Measurements from ENCODE around the gene TPPP2.
"Not testable (repeated sequence)": the region's sequence is repeated elsewhere in the genome, so short reads cannot be mapped to it uniquely, and the experiment has no call there.

TPPP2 gene

DNA sequence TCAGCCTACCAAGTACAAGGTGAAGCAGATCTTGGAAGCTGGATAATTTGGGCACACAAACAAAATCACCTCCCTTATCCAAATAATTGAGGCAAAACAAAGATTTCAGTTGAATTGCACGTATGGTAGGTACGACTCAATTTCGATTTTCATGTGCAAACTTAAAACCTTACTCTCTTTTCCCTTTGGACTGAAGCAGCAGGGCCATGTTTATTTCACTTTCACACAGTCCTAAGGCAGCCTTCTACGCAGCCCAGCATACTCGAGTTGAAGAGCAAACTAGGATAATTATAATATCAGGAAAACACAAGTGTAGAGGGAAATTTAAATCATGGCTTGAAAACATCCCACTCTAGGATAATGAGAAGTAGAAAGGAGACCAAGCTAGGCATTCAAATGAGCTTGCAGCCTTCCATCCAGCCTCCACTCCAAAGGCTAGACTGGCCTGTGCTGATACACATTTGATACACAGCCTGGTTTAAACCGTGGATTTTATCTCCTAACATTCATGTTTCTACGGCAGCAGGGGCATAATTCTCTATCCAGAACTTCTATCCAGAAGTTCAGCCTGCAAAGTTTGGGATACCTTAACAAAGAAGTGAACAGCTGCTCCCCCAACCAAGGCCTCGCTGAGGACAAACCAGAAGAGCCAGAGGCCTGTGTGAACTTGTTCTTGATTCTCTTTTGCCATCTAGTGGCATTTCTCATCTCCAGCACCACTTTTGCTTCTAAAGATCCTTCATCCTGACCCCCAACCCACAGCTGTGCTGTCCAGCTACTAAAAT is 9.8 kb downstream of the TPPP2 start:
- DNase-seq = peak; percentile 60

GRCh38 chr14:21040370-21040925 is 10.4 kb downstream of the TPPP2 start:
- DNase-seq = no peak

DNA sequence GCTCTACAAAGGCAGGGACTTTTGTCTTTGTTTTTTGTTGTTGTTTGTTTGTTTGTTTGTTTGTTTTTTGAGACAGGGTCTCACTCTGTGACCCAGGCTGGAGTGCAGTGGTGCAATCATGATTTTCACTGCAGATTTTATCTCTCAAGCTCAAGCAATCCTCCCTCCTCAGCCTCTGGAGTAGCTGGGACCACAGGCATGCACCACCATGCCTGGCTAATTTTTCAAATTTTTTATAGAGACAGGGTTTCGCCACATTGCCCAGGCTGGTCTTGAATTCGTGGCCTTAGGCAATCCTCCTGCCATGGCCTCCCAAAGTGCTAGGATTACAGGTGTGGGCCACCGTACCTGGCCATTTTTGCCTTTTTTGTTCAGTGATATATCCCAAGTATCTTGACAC is 10.9 kb downstream of the TPPP2 start:
- not testable (repeated sequence) for DNase-seq

DNA sequence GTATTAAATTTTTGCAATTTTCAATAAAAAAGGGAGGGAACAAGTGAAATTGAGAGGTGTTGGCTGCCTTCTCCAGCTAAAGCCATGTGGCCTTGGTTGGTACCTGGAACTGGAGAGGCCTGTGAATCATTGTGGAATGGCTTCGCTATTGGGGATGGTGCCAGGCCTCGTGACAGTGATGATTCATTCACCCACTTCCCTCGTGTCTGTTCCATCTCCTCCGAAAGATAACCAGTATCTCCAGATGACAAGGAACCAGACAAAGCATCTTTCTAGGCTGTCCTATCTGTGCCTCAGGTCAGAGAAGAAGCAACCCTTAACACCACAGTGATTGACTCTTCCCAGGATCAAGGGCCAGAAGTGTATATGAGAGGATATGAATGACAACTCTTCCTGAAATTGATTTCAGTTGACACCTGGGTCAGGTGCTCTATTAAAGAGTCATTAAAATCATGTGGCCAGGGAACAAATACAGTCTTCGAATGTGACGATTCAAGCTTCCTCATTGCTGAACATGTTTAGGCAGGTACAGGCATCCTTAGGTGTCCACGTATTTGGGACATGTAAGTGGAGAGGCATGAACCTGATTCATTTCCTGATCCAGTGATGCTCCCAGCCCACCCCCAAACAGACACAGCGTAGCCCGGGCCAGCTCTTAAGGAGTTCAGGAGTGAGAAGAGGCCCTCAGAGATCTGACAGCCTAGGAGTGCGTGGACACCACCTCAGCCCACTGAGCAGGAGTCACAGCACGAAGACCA is 11.8 kb downstream of the TPPP2 start, which contains the start of gene RNASE7:
RNASE7 (plus strand) TSS at position 687 of the 758 bp plus-strand sequence. CDS start 631 bp downstream, outside the sequence.
- no peak for DNase-seq

GRCh38 chr14:21042918-21043317 is 12.9 kb downstream of the TPPP2 start:
- DNase-seq = no peak

- DNase-seq = no peak
Observed at GRCh38 chr14:21043387-21043973, 13.5 kb downstream of the TPPP2 start.

DNA sequence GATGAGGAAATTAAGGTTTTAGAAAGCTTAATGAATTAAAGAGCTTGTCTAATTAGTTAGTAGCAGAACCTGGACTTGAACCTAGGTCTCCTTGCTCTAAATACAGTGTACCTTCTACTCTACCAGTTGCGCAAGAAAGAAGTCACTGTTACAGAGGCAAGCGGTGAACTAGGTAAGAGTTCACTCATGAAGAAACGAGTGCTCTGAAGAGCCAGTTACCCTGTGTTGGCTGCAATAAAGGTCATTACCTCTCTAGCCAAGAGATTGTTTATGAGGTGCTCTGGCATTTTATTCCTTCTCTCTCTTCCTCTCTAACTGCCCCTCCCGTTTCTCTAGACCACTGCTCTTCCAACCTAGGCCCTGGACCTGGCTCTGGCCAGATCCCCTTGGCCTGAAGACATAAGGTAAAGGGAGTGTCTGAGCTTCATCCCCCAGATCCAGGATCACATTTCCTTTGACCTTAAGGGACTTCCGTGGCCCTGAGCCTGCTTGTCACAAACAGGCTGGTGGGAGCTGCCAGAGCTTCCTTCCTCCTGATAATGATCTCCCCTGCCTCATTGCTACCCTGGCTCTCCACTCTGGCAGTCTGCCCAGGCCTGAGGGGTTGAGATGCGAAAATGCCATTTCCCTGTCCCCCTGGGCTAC is 14.1 kb downstream of the TPPP2 start:
- DNase-seq = peak; percentile 42

- DNase-seq = no peak
Observed at GRCh38 chr14:21047378-21047781, 17.4 kb downstream of the TPPP2 start.

DNA sequence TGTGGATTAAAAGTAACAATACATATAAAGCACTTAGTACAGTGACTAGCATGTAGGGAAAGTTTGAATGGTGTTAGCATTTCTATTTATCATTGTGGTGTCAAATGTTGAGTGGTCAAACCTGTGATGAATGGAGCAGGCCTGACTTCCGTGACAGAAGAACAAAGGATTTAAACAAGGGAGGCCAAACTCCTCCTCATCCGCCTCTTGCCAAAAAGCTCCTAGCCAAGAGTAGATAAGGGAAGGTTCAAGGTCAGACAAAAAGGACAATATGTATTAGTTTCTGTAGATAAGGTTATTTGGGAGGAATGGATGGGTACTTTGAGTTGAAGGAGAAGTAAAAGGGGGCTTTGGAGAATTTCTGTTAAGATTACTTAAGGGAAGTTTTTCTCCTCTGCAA is 18.6 kb downstream of the TPPP2 start:
- no peak for DNase-seq

DNA sequence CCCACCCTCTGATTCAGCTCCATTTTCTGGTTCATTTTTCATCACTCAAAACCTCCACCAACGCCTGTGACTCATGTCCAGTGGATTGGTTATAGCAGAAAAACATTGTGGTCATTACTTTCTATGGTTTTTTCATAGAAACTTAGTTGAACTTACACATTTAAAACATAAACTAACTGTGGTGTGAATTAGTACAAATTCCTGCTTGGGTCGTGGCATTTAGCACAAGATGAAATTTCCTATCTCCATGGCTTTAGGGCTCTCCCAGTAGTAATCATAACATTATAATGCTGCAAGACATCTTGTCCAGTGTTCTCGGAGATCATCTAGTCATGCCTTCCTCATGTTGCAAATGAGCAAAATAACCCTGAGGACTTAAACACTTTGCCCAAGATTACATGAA is 19.3 kb downstream of the TPPP2 start:
- no peak for DNase-seq

- no peak for DNase-seq
Observed at GRCh38 chr14:21050597-21050996, 20.6 kb downstream of the TPPP2 start.

DNA sequence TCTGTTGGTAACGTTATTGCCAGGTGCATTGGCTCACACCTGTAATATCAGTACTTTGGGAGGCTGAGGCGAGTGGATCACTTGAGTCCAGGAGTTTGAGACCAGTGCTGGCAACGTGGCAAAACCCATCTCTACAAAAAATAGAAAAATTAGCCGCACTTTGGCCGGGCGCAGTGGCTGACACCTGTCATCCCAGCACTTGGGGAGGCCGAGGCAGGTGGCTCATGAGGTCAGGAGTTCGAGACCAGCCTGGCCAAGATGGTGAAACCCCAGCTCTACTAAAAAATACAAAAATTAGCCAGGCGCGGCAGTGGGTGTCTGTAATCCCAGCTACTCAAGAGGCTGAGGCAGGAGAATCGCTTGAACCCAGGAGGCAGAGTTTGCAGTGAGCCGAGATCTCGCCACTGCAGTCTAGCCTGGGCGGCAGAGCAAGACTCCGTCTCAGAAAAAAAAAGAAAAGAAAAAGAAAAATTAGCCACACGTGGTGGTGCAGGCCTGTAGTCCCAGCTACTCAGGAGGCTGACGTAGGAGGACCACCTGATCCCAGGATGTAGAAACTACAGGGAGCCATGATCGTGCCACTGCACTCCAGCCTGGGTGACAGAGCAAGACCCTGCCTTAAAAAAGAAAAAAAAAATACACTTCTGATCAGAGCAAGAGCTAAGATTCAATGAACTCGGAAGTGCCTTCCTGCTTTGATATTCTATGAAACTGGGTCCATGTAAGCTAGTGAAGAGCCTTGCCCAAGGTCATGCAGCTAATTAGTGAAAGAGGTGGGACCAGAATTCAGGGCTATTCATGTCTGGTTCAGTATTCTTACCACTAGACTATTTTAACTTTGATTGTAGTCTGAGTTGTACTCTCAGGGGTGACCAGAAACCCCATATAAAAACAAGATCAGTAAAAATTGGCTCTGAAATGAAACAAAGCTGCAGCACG is 23.4 kb downstream of the TPPP2 start:
- DNase-seq = no peak

- DNase-seq = no peak
Observed at GRCh38 chr14:21054123-21054767, 24.2 kb downstream of the TPPP2 start.

DNA sequence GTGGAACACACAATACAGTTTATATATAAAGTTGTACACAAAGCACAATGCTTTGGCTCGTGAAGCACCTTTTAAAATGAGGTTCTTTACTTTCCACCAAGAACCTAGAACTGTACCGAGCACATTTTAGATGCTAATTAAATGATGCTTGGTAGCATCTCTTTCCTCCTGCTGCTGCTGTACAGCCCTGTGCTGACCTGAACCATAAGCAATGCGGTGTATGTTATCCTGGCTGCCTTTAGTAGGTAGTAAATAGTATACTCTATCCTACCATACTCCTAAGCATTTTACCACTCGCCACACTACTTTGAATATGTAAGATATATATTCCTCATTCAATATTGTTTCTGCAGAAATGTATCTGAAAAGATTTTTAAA is 24.7 kb downstream of the TPPP2 start:
- no peak for DNase-seq

GRCh38 chr14:21055432-21056117 is 25.6 kb downstream of the TPPP2 start:
- no peak for DNase-seq

GRCh38 chr14:21056520-21057163 is 26.6 kb downstream of the TPPP2 start:
- no peak for DNase-seq

- no peak for DNase-seq
Observed at GRCh38 chr14:21057803-21058675, 28.0 kb downstream of the TPPP2 start, which contains the start of gene RNASE8. Gene RNASE8 (plus strand): TSS chr14:21057822. CDS start chr14:21057893, 71 bp downstream.

DNA sequence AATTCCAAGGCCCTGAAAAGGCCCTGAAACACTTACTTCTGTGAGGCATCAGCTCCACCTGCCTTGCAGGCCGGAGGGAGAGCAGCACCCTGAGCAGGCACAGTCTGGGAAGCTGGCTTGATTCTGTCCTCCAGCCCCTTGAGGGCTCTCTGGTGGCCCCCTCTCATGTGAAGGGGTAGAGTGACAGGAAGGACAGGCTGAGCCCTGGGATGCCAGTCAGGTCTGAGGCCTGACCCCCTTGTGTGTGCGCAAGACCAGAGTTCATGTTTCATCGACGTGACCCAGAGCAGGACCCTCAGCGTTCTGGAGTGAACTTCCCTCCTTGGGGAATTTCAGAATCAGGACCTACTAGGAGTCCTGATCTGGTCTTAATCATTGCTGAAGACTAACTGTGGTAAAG is 28.9 kb downstream of the TPPP2 start:
- no peak for DNase-seq
